ENCODE data around the gene TMOD4. TPM values are rescaled to one million over a fixed set of nuclear protein-coding genes. Genes with fewer than 3 reads are reported as not detected.

Gene TMOD4
- total and polyA plus RNA-seq, 2 experiments from 2014 or later = 1.3 TPM; not detected in 1

DNA sequence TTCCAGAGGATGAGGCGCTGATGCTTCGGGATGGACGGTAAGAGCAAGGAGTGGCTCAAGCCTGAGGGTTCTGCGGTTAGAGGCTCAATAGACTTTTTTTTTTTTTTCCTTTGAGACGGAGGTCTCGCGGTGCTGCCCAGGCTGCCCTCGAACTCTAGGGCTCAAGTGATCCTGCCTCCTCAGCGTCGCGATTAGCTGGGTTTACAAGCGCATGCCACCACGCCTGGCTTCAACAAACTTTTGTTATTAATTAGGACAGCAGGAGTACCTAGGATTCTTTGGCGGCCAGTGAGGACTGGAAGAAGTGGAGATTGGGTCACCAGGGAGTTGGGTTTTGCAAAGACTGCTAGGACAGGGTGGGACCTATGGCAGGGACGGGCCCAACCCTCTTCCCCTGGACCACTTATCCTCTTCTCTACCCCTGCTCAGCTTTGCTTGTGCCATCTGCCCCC is 9.2 kb downstream of the TMOD4 start:
- peaks cover 38% of the 10 kb centered on the region for H3K36me3 Mint-ChIP-seq (ENCODE audit: low read depth)
- H3K9me3 Mint-ChIP-seq = peaks cover 3% of the 10 kb centered on the region; the same call in 1 of the 3 replicates
- Histone ChIP-seq H3F3A (replicated peaks; ENCODE audit: low read depth) (0 out of 2 replicates have a peak, but pooled peaks cover 5% of the 10 kb centered on the region), H3K9me2 (ENCODE audit: insufficient read depth) (no peaks in the 10 kb centered on the region), H3K27ac (ENCODE audit: low read depth) (peak overlapping the region; percentile 0), H3K27me3 (ENCODE audit: insufficient read depth) (no peaks in the 10 kb centered on the region), H3K36me3 (ENCODE audit: insufficient read depth) (peaks cover 7% of the 10 kb centered on the region; the same call in 1 of the 2 replicates), H3K79me2 (replicated peaks; ENCODE audit: insufficient read depth) (peaks cover 8% of the 10 kb centered on the region), H3K4me3 (peak overlapping the region; percentile 66), H4K20me1 (replicated peaks; ENCODE audit: insufficient read depth) (no peaks in the 10 kb centered on the region), H3K4me2 (peak overlapping the region; percentile 87), H3K4me1 (ENCODE audit: insufficient read depth) (peaks cover 12% of the 10 kb centered on the region), H2AFZ (peak overlapping the region; percentile 34; the same call in 1 of the 2 replicates)
- DNase-seq (ENCODE audit: low spot score) (peak; percentile 59), ATAC-seq (peak; percentile 8)
- H3K27ac Mint-ChIP-seq = peak overlapping the region; percentile 95; the same call in 1 of the 2 replicates
- H3K4me1 Mint-ChIP-seq = peaks cover 16% of the 10 kb centered on the region
- peaks cover 9% of the 10 kb centered on the region for H3K27me3 Mint-ChIP-seq (ENCODE audit: insufficient read depth, low read depth, poor library complexity)
- peak overlapping the region; percentile 97 for H3K4me3 Mint-ChIP-seq
- TF ChIP-seq EZH2phosphoT487 (IDR thresholded peaks at IDR 0.05; ENCODE audit: unreplicated experiment) = no peak
- no peak for TF ChIP-seq STAT1 (IDR thresholded peaks at IDR 0.05; ENCODE audit: unreplicated experiment)
- TF ChIP-seq CREB1 (CRISPR knock-in tag; IDR thresholded peaks at IDR 0.05; ENCODE audit: low read depth) = no peak
- no peak for TF ChIP-seq JUNB (IDR thresholded peaks at IDR 0.05; ENCODE audit: unreplicated experiment)
- TF ChIP-seq, protein P1, sequence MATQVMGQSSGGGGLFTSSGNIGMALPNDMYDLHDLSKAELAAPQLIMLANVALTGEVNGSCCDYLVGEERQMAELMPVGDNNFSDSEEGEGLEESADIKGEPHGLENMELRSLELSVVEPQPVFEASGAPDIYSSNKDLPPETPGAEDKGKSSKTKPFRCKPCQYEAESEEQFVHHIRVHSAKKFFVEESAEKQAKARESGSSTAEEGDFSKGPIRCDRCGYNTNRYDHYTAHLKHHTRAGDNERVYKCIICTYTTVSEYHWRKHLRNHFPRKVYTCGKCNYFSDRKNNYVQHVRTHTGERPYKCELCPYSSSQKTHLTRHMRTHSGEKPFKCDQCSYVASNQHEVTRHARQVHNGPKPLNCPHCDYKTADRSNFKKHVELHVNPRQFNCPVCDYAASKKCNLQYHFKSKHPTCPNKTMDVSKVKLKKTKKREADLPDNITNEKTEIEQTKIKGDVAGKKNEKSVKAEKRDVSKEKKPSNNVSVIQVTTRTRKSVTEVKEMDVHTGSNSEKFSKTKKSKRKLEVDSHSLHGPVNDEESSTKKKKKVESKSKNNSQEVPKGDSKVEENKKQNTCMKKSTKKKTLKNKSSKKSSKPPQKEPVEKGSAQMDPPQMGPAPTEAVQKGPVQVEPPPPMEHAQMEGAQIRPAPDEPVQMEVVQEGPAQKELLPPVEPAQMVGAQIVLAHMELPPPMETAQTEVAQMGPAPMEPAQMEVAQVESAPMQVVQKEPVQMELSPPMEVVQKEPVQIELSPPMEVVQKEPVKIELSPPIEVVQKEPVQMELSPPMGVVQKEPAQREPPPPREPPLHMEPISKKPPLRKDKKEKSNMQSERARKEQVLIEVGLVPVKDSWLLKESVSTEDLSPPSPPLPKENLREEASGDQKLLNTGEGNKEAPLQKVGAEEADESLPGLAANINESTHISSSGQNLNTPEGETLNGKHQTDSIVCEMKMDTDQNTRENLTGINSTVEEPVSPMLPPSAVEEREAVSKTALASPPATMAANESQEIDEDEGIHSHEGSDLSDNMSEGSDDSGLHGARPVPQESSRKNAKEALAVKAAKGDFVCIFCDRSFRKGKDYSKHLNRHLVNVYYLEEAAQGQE (IDR thresholded peaks at IDR 0.05; ENCODE audit: unreplicated experiment) = no peak
- no peak for TF ChIP-seq ZNF114 (CRISPR knock-in tag; IDR thresholded peaks at IDR 0.05)
- TF ChIP-seq NANOG (IDR thresholded peaks at IDR 0.05; ENCODE audit: borderline replicate concordance) = no peak
- TF ChIP-seq, protein P2, sequence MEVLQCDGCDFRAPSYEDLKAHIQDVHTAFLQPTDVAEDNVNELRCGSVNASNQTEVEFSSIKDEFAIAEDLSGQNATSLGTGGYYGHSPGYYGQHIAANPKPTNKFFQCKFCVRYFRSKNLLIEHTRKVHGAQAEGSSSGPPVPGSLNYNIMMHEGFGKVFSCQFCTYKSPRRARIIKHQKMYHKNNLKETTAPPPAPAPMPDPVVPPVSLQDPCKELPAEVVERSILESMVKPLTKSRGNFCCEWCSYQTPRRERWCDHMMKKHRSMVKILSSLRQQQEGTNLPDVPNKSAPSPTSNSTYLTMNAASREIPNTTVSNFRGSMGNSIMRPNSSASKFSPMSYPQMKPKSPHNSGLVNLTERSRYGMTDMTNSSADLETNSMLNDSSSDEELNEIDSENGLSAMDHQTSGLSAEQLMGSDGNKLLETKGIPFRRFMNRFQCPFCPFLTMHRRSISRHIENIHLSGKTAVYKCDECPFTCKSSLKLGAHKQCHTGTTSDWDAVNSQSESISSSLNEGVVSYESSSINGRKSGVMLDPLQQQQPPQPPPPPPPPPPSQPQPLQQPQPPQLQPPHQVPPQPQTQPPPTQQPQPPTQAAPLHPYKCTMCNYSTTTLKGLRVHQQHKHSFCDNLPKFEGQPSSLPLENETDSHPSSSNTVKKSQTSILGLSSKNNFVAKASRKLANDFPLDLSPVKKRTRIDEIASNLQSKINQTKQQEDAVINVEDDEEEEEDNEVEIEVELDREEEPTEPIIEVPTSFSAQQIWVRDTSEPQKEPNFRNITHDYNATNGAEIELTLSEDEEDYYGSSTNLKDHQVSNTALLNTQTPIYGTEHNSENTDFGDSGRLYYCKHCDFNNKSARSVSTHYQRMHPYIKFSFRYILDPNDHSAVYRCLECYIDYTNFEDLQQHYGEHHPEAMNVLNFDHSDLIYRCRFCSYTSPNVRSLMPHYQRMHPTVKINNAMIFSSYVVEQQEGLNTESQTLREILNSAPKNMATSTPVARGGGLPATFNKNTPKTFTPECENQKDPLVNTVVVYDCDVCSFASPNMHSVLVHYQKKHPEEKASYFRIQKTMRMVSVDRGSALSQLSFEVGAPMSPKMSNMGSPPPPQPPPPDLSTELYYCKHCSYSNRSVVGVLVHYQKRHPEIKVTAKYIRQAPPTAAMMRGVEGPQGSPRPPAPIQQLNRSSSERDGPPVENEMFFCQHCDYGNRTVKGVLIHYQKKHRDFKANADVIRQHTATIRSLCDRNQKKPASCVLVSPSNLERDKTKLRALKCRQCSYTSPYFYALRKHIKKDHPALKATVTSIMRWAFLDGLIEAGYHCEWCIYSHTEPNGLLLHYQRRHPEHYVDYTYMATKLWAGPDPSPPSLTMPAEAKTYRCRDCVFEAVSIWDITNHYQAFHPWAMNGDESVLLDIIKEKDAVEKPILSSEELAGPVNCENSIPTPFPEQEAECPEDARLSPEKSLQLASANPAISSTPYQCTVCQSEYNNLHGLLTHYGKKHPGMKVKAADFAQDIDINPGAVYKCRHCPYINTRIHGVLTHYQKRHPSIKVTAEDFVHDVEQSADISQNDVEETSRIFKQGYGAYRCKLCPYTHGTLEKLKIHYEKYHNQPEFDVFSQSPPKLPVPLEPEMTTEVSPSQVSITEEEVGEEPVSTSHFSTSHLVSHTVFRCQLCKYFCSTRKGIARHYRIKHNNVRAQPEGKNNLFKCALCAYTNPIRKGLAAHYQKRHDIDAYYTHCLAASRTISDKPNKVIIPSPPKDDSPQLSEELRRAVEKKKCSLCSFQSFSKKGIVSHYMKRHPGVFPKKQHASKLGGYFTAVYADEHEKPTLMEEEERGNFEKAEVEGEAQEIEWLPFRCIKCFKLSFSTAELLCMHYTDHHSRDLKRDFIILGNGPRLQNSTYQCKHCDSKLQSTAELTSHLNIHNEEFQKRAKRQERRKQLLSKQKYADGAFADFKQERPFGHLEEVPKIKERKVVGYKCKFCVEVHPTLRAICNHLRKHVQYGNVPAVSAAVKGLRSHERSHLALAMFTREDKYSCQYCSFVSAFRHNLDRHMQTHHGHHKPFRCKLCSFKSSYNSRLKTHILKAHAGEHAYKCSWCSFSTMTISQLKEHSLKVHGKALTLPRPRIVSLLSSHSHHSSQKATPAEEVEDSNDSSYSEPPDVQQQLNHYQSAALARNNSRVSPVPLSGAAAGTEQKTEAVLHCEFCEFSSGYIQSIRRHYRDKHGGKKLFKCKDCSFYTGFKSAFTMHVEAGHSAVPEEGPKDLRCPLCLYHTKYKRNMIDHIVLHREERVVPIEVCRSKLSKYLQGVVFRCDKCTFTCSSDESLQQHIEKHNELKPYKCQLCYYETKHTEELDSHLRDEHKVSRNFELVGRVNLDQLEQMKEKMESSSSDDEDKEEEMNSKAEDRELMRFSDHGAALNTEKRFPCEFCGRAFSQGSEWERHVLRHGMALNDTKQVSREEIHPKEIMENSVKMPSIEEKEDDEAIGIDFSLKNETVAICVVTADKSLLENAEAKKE (CRISPR knock-in tag; IDR thresholded peaks at IDR 0.05) = no peak
